HG03378 (cell line): ENCODE data around the gene PLS3.
A peak's percentile ranks its signal among the peaks of the same experiment; 100 is the strongest.
"Not testable (repeated sequence)": the region's sequence is repeated elsewhere in the genome, so short reads cannot be mapped to it uniquely, and the experiment has no call there.

Source experiments
- ATAC-seq: cut with Tn5 transposase; IDR thresholded peaks from one replicate; pipeline ENCODE4 v1.9.1; 2021; ENCODE audit warnings: mild to moderate bottlenecking, moderate library complexity; ENCODE audit not compliant: unreplicated experiment

The PLS3 gene

GRCh38 chrX:115560978-115561604 lies at the start of gene PLS3:
TSS of gene PLS3 (plus strand) at chrX:115561174. CDS start at chrX:115610251, 49,077 bp downstream.
- peak; percentile 42 for ATAC-seq

GRCh38 chrX:115518113-115518512 lies 42.9 kb upstream of the PLS3 start:
- ATAC-seq = no peak

GRCh38 chrX:115521741-115522140 lies 39.2 kb upstream of the PLS3 start:
- ATAC-seq = no peak

GRCh38 chrX:115522952-115523351 lies 38.0 kb upstream of the PLS3 start:
- no peak for ATAC-seq

GRCh38 chrX:115525486-115525885 lies 35.5 kb upstream of the PLS3 start:
- no peak for ATAC-seq

- no peak for ATAC-seq
Measured at GRCh38 chrX:115531818-115532403, 29.1 kb upstream of the PLS3 start.

GRCh38 chrX:115533485-115533884 lies 27.5 kb upstream of the PLS3 start:
- ATAC-seq = no peak

- no peak for ATAC-seq
Measured at GRCh38 chrX:115534383-115534782, 26.6 kb upstream of the PLS3 start.

GRCh38 chrX:115535421-115535820 lies 25.6 kb upstream of the PLS3 start:
- no peak for ATAC-seq

GRCh38 chrX:115535844-115536243 lies 25.1 kb upstream of the PLS3 start:
- no peak for ATAC-seq

GRCh38 chrX:115539841-115540240 lies 21.1 kb upstream of the PLS3 start:
- no peak for ATAC-seq

GRCh38 chrX:115541045-115541444 lies 19.9 kb upstream of the PLS3 start:
- ATAC-seq = not testable (repeated sequence)

GRCh38 chrX:115547448-115547847 lies 13.5 kb upstream of the PLS3 start:
- no peak for ATAC-seq

- ATAC-seq = no peak
Measured at GRCh38 chrX:115549008-115549407, 12.0 kb upstream of the PLS3 start.

- ATAC-seq = no peak
Measured at GRCh38 chrX:115553171-115553570, 7.8 kb upstream of the PLS3 start.

GRCh38 chrX:115559672-115560071 lies 1.3 kb upstream of the PLS3 start:
- no peak for ATAC-seq

- ATAC-seq = no peak
Measured at GRCh38 chrX:115560211-115560977, 580 bp upstream of the PLS3 start.

- ATAC-seq = no peak
Measured at GRCh38 chrX:115561605-115562479, 868 bp downstream of the PLS3 start.

- no peak for ATAC-seq
Measured at GRCh38 chrX:115562480-115562847, 1.5 kb downstream of the PLS3 start.

GRCh38 chrX:115563633-115564162 lies 2.7 kb downstream of the PLS3 start:
- no peak for ATAC-seq

- no peak for ATAC-seq
Measured at GRCh38 chrX:115564243-115564642, 3.3 kb downstream of the PLS3 start.
